ENCODE results near the gene RGL1. TPM values are rescaled to one million over a fixed set of nuclear protein-coding genes. Genes with fewer than 3 reads are reported as not detected.

The RGL1 gene
- total and polyA plus RNA-seq, 9 of the 15 experiments (the other 6 are each of a cell fraction or from before 2014, with no cell fraction given), result under 0.01 to 0.07 (median 0.04) TPM

DNA sequence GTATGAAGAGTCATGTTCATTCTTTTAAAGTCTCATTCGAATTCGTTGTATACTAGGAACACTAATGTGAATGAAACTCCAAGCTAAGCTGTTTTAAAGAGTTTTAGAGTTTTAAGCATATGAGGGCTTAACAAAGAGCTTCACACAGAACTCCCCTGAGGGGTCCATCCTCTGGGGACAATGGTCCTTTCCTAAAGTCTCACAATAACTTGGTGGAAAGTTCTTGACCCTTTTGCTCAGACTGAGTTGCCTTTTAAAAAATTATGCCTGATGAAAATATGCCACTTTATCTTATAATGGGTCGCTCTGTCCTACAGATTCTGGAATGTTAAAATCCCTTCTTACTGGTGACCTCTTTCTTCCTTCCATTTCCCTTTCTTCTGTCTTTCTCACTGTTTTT lies 64.3 kb downstream of the RGL1 start:
- no peaks in the 10 kb centered on the region for H3K4me1 ChIP-seq (replicated peaks in 1 of 2; ENCODE audit: control insufficient read depth in 2 of 2, insufficient read depth in 2 of 2, low read length in 2 of 2)
- H3K9me1 ChIP-seq (ENCODE audit: control insufficient read depth, insufficient read depth, low read length), result no peaks in the 10 kb centered on the region
- ATAC-seq, result no peak
- H2AFZ ChIP-seq (ENCODE audit: low read depth, low read length), result no peak overlapping the region
- no peak for FAIRE-seq
- H3K4me3 ChIP-seq, result no peak overlapping the region
- no peaks in the 10 kb centered on the region for H4K20me1 ChIP-seq (replicated peaks; ENCODE audit: control insufficient read depth, insufficient read depth, low read length)
- no peaks in the 10 kb centered on the region for H3K9me3 ChIP-seq (replicated peaks; ENCODE audit: control insufficient read depth, insufficient read depth, low read depth, low read length)
- intact Hi-C loops (cut with micrococcal nuclease), result no loop called here
- no peak for DNase-seq (ENCODE audit: extremely low read depth in 1 of 4, low spot score in 3 of 4)
- POLR2A ChIA-PET, result no interaction called here
- H3K79me2 ChIP-seq (ENCODE audit: control insufficient read depth, insufficient read depth, low read length), result no peaks in the 10 kb centered on the region
- WGBS (ENCODE audit: insufficient coverage, low coverage, missing lambda C conversion rate), result 2% methylated on average over 3 of the region's 3 CpGs
- H3K36me3 ChIP-seq (ENCODE audit: control insufficient read depth, insufficient read depth, low read length), result no peaks in the 10 kb centered on the region
- H3K9ac ChIP-seq (ENCODE audit: insufficient read depth in 1 of 2, low read depth in 2 of 2, low read length in 2 of 2), result no peak overlapping the region
- H3K27me3 ChIP-seq (ENCODE audit: control insufficient read depth in 2 of 2, insufficient read depth in 2 of 2, low read length in 2 of 2), result peaks cover 11 to 19% of the 10 kb centered on the region in 2 experiments; a peak in 4 of 5 replicates
- no peak overlapping the region for H3K4me2 ChIP-seq (ENCODE audit: insufficient read depth, low read length)
- no peak overlapping the region for H3K27ac ChIP-seq (ENCODE audit: extremely low read depth, low read depth, low read length)
- CTCF ChIA-PET (ENCODE audit: low intra/inter-chr PET ratio), result no interaction called here
- no TSS peak for BruUV-seq (replicated peaks)
- in situ Hi-C loops (cut with MboI), result no loop called here
- TF ChIP-seq XRCC3 (IDR thresholded peaks at IDR 0.05), result no peak
- TF ChIP-seq MEIS2 (IDR thresholded peaks at IDR 0.05; ENCODE audit: partially characterized antibody), result no peak
- TF ChIP-seq, protein P1, sequence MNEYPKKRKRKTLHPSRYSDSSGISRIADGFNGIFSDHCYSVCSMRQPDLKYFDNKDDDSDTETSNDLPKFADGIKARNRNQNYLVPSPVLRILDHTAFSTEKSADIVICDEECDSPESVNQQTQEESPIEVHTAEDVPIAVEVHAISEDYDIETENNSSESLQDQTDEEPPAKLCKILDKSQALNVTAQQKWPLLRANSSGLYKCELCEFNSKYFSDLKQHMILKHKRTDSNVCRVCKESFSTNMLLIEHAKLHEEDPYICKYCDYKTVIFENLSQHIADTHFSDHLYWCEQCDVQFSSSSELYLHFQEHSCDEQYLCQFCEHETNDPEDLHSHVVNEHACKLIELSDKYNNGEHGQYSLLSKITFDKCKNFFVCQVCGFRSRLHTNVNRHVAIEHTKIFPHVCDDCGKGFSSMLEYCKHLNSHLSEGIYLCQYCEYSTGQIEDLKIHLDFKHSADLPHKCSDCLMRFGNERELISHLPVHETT (CRISPR knock-in tag; conservative IDR thresholded peaks at IDR 0.05 in 1 of 2, IDR thresholded peaks at IDR 0.05 in 1 of 2), result no peak
- TF ChIP-seq ATF1 (CRISPR knock-in tag; IDR thresholded peaks at IDR 0.05), result no peak
- TF ChIP-seq ATF1 (tag; IDR thresholded peaks at IDR 0.05), result no peak
- TF ChIP-seq MIER1 (IDR thresholded peaks at IDR 0.05; ENCODE audit: low read depth), result no peak
- no peak for TF ChIP-seq HNRNPUL1 (IDR thresholded peaks at IDR 0.05; ENCODE audit: low read length)
- no peak for TF ChIP-seq ZKSCAN8 (CRISPR knock-in tag; IDR thresholded peaks at IDR 0.05)
- TF ChIP-seq ESRRA (IDR thresholded peaks at IDR 0.05; ENCODE audit: borderline replicate concordance, low read depth), result no peak
- no peak for TF ChIP-seq MYNN (IDR thresholded peaks at IDR 0.05)
- no peak for TF ChIP-seq MYNN (CRISPR knock-in tag; IDR thresholded peaks at IDR 0.05)
- no peak for TF ChIP-seq SMAD3 (CRISPR knock-in tag; conservative IDR thresholded peaks at IDR 0.05)
- TF ChIP-seq, protein P2, sequence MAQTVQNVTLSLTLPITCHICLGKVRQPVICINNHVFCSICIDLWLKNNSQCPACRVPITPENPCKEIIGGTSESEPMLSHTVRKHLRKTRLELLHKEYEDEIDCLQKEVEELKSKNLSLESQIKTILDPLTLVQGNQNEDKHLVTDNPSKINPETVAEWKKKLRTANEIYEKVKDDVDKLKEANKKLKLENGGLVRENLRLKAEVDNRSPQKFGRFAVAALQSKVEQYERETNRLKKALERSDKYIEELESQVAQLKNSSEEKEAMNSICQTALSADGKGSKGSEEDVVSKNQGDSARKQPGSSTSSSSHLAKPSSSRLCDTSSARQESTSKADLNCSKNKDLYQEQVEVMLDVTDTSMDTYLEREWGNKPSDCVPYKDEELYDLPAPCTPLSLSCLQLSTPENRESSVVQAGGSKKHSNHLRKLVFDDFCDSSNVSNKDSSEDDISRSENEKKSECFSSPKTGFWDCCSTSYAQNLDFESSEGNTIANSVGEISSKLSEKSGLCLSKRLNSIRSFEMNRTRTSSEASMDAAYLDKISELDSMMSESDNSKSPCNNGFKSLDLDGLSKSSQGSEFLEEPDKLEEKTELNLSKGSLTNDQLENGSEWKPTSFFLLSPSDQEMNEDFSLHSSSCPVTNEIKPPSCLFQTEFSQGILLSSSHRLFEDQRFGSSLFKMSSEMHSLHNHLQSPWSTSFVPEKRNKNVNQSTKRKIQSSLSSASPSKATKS (CRISPR knock-in tag; IDR thresholded peaks at IDR 0.05), result no peak
- no peak for TF ChIP-seq JUND (IDR thresholded peaks at IDR 0.05; ENCODE audit: borderline replicate concordance, low read depth, low read length)
- TF ChIP-seq JUND (tag; IDR thresholded peaks at IDR 0.05; ENCODE audit: borderline replicate concordance, low read depth, low read length), result no peak
- no peak for TF ChIP-seq ZNF124 (CRISPR knock-in tag; IDR thresholded peaks at IDR 0.05)
- TF ChIP-seq PML (IDR thresholded peaks at IDR 0.05; ENCODE audit: low read length), result no peak
- TF ChIP-seq RBM25 (IDR thresholded peaks at IDR 0.05; ENCODE audit: low read depth, low read length, severe bottlenecking), result no peak
- TF ChIP-seq, protein P3, sequence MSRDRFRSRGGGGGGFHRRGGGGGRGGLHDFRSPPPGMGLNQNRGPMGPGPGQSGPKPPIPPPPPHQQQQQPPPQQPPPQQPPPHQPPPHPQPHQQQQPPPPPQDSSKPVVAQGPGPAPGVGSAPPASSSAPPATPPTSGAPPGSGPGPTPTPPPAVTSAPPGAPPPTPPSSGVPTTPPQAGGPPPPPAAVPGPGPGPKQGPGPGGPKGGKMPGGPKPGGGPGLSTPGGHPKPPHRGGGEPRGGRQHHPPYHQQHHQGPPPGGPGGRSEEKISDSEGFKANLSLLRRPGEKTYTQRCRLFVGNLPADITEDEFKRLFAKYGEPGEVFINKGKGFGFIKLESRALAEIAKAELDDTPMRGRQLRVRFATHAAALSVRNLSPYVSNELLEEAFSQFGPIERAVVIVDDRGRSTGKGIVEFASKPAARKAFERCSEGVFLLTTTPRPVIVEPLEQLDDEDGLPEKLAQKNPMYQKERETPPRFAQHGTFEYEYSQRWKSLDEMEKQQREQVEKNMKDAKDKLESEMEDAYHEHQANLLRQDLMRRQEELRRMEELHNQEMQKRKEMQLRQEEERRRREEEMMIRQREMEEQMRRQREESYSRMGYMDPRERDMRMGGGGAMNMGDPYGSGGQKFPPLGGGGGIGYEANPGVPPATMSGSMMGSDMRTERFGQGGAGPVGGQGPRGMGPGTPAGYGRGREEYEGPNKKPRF (IDR thresholded peaks at IDR 0.05; ENCODE audit: low read depth, low read length), result no peak
- TF ChIP-seq ZNF3 (CRISPR knock-in tag; IDR thresholded peaks at IDR 0.05), result no peak
- no peak for TF ChIP-seq ZNF174 (CRISPR knock-in tag; IDR thresholded peaks at IDR 0.05)

All from K562 (cell line).